Measurements from ENCODE around the gene CD22.
A peak's percentile ranks its signal among the peaks of the same experiment; 100 is the strongest.

The CD22 gene

DNA sequence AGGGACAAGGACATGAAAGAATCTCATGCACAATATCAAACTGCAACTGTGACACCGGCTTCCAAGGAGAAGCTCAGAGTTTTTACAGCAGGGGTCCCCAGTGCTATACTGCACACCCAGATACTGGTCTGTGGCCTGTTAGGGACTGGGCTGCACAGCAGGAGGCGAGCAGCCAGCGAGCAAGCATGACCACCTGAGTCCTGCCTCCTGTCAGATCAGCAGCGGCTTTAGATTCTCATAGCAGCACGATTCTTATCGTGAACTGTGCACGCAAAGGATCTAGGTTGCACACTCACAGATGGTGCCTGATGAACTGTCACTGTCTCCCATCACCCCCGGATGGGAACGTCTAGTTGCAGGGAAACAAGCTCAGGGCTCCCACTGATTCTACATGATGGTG, 13.1 kb upstream of the CD22 start:
- DNase-seq = no peak

DNA sequence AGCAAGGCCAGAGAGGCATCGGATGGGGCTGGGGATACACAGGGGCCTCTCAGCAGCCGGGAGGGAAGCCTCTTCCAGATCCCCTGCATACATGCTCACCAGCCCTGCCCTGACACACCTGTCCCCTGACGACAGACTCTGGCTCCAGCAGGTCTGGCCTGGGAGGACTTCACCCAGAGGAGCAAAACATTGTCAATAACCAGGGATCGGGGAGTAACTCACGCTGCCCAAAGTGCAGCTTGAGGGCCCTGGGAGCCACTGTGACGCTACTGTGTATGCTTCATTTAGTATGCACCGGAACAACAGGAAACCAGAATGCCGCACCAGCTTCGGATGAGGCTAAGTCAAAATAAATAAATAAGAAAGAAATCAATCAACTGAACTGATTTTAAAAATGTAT, 12.4 kb upstream of the CD22 start:
- DNase-seq = no peak

DNA sequence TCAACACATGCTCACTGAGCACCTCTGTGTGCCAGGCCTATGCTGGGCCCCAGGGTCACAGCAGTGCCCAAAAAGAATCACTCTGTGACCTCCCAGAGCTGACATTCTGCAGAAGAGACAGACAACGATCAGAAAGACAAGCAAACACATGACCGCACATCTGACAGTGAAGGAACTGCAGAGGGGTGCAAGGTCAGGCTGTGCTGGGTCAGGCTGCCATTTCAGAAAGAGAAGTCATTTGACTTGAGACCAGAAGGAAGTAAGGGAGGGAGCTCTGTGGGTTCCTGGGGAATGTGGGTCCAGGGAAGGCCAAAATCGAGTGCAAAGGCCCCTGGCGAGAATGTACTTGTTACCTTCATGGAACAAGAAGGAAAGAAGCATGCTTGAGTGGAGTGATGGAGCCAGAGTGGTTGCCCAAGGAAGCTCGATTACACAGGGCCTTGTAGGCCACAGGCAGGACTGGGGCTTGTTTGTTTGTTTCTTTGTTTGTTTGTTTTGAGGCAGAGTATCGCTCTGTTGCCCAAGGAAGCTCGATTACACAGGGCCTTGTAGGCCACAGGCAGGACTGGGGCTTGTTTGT, 11.4 kb upstream of the CD22 start:
- DNase-seq = no peak

DNA sequence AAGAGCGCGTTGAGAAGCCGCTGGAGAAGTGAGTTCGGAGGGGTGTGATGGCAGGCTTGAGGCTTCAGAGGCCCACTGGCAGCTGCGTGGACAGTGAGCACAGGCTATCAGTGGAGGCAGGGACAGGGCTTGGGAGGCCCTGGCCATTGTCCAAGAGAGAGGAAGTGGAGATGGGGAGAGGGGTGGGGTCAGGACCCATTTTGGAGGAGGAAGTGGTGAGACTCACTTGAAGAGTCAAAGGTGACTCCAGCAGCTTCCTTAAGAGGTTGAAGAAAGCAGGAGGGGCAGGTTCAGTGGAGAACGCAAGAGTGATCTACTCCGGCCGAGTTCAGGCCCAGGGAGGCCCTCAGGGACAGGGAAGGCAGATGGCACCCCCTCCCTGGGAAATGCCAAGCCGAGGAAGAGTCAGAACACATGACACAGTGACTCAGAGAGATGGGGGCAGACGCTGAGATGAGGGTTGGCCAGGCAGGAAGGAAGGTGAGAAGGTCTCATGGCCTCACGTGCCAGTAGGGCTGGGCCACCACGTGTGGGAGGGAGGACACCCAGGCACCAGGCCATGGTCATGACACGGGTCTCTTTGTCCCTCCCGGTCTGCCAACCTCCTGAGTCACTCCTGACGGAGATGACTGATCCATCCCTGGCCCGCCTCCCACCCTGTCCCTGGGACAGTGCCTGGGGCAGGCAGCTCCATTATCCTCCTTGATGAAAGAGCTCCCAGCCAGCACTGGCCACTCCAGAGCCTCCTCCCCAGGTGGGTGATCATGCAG, 10.1 kb upstream of the CD22 start:
- DNase-seq = no peak

DNA sequence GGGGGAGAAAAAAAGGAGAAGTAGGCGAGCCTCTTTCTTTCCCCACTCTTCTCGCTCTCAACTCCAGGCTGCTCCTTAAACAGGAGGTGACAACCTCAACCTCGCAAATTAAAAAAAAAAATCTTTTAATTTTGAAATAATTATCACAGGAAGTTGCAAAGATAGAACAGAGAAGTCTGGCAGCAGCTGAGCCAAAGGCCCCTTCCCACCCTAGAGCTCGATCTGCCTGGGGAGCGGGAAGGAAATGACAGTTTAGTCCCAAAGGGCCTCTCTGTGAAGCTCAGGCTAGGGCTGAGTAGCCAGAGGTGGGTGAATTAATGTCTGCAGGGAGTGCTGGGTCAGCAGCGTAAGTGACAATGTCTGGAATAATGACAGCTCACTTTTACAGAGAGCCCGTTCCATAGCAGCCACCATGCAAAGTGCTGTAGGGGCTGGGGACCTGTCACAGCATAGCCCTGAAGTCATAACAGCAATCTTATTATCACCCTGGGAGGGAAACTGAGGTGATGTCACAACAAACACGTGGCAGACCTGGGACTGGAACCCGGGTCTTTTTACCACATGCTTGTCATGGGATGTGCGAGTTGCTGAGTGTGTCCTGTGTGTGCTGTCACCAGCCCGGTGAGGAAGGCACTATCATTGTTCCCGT, 8.8 kb upstream of the CD22 start:
- no peak for DNase-seq

DNA sequence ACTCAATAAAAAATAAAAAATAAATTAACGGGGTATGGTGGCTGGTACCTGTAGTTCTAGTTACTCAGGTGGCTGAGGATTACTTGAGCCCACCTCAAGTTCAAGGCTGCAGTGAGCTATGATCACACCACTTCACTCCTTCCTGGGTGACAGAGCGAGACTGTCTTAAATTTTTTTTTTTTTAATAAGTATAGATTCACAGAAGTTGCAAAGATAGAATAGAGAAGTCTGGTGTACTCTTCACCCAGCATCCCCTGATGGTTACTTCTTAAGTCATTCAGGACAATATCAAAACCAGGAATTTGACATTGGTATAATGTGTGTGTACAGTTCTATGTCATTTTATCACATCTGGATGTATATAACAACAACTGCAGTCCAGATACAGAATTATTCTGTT, 7.7 kb upstream of the CD22 start:
- DNase-seq = no peak

DNA sequence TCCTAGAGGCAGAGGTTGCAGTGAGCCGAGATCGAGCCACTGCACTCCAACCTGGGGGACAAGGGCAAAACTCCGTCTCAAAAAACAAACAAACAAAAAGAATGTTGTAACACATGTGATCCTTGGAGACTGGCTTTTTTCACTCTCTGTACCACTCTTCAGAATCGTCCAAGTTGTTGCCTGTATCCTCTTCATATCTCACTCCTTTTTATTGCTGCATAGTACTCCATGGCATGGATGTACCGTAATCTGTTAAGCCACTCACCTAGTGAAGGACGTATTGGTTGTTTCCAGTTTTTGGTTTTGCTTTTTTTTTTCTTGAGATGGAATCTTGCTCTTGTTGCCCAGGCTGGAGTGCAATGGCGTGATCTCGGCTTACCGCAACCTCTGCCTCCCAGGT, 7.0 kb upstream of the CD22 start:
- no peak for DNase-seq

DNA sequence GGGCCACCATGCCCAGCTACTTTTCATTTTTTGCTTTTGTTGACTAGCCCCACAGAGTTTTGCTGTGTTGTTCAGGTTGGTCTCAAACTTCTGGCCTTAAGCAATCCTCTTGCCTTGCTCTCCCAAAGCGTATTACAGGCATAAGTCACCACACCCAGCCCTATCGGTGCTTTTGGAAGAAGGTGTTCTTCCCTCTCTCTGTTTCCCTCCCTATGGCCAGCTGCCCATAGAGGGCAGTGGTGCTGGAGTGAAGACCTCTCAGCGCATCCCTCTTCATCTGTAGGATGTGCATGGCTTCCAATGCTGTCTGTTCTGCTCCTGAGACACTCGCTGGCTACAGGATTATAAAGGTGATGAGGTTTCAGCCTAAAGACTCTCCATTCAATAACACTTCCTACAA, 1.3 kb upstream of the CD22 start:
- DNase-seq = no peak

DNA sequence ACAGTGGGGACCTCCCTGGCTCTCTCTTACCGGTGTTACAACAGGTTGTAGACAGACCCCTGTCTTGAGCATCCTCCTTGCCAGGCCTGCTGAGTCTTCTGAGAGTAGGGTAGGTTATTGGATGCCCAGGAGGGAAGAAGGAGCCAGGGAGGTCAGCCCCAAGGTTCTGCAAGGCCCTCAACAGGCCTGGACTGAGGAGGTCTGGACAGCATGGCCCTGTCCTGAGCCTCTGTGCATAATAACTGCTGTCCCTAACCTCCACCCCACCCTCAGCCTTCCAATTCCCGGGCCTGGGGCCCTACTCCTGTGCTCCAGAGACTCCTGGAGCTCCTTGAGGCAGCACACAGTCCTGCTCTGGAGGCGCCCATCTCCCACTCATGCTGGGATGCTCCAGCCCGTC, 336 bp downstream of the CD22 start:
- DNase-seq = no peak

DNA sequence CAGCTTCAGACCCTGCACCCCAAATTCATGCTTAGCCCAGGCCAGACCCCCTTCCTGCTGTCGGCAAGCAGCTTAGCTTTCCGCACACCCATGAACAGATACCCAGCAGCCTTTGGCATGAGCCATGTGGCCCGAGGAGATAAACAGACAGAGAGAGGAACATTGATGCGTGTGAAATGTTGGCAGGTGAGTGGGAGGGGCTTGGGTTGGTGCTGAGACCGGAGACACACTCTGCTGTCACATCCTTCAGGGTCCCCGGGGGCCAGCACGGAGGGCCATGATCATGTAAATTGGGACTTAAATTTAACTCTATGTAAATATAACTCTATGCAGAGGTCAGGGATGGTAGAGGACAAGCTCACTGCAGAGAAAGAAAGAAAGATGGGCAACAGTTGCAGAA, 1.5 kb downstream of the CD22 start:
- no peak for DNase-seq

DNA sequence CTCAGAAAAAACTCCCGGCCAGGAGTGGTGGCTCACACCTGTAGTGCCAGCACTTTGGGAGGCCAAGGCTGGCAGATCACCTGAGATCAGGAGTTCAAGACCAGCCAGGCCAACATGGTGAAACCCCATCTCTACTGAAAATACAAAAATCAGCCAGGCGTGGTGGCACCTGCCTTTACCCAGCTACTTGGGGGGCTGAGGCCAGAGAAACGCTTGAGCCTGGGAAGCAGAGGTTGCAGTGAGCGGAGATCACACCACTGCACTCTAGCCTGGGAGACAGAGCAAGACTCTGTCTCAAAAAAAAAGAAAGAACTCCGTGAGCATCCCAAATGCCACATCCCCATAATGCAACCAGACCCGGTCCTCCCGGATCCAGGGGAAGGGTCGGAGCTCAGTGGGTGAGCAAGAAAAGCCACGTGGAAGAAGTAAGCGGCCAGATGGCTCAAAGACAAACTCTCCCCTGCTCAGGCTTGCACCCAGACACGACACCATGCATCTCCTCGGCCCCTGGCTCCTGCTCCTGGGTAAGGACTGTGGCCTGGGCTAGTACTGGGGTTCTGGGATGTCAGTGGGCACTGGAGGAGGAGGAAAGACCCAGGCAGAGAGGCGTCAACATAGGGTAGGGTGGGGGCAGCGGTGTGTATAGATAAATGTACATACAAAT, 2.7 kb downstream of the CD22 start:
- DNase-seq = no peak

DNA sequence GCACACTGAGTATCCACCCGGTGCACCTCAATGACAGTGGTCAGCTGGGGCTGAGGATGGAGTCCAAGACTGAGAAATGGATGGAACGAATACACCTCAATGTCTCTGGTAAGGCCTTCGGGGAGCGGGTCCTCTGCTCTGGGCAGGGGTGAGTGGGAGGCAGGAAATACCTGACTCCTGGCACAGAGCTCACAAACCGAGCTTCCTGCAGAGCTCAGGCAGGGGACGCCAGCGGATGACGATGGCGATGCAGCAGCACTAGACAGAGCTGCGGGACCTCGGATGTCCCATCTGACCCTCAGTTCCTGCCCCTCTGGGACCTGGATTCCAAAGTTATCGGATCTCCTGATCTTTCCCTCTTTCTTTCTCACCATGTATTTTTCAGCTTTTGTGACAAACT, 3.8 kb downstream of the CD22 start:
- DNase-seq = peak; percentile 58

DNA sequence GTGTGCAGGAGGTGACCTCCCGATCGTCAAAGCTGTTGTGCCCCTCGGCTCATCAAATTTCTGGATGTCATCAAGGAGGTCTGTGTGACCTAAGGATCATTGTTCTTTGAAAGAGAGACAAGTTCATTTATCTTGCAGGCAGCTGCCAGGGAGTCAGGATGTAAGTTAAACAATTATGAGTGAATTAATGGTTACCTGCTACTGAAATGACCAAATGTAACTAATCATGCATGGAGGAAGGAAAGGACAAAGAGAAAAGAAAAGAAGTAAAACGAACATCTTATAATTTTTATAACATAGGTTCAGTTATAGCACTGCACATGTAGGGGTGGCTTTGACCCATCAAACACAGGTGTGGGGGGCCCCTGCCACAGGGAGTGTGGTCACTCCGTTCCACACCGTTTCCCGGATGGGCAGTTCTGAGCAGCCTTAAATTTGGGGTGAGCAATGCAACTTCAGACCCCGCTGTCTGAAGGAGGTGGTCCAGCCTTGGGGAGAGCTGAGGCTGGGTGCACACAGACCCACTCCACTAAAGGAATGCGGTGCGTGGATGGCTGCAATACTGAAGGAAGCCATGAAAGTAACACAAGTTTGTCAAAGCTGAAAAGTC, 5.3 kb downstream of the CD22 start:
- DNase-seq = no peak

DNA sequence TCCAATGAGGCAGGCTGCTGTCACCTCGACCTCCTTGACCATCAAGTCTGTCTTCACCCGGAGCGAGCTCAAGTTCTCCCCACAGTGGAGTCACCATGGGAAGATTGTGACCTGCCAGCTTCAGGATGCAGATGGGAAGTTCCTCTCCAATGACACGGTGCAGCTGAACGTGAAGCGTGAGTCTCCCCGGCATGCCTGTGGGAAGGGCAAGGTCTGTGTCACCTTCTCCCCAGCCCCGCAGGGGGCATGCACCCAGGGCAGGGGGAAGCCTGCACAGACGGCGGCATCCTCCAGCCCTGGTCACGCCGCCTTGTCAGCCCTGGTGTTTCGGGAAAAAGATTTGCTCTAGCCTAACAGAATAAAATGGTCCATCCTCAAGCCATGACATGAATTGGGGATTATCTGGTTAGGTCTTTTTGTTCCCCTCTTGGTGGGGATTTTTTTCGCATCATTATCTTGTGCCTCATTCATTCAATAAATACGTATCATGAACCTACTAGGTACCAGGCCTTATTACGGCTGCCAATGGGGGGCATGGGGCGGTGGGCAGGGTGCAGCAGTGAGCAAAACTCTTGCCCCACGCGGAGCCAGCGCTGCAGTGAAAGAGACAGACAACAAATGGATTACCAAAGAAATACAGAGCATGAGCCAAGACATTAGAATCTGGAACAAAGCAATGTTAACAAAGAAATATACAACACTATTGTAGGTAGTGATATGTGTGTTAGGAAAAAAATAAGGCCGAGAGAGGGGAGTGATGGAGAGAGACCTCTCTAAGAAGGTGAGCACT, 7.4 kb downstream of the CD22 start:
- no peak for DNase-seq

DNA sequence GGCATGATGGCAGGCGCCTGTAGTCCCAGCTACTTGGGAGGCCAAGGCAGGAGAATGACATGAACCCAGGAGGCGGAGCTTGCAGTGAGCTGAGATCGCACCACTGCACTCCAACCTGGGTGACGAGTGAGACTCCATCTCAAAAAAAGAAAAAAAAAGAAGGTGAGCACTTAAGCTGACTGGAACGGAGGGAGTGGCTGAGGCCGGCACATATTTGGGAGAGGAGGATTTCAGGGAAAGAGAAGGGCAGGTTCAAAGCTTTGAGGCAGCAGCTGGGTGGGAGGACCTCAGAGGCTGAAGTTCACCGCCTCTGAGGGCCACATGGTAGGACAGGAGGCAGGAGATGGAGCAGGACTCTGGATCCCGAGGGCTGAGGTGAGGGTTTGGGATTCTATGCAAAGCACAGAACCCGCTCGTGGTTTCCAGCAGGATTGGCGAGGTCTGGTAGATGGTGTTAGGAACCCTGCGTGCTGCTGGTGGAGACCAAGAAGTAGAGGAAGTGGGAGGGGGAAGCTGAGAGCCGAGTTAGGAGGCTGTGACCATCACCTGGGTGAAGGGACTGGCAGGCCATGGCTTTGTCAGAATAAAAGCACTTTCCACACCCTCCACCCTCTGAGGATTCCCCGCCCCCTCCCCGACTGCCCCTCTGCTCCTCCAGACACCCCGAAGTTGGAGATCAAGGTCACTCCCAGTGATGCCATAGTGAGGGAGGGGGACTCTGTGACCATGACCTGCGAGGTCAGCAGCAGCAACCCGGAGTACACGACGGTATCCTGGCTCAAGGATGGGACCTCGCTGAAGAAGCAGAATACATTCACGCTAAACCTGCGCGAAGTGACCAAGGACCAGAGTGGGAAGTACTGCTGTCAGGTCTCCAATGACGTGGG, 8.4 kb downstream of the CD22 start:
- no peak for DNase-seq

DNA sequence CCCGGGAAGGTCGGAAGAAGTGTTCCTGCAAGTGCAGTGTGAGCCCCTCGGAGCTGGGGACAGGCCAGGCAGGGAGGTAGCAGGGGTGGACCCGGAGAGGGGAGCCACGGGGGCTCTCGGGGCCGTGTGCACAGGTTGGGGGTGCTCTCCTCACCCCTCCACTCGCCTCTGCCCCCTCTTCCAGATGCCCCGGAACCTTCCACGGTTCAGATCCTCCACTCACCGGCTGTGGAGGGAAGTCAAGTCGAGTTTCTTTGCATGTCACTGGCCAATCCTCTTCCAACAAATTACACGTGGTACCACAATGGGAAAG, 9.0 kb downstream of the CD22 start:
- no peak for DNase-seq

DNA sequence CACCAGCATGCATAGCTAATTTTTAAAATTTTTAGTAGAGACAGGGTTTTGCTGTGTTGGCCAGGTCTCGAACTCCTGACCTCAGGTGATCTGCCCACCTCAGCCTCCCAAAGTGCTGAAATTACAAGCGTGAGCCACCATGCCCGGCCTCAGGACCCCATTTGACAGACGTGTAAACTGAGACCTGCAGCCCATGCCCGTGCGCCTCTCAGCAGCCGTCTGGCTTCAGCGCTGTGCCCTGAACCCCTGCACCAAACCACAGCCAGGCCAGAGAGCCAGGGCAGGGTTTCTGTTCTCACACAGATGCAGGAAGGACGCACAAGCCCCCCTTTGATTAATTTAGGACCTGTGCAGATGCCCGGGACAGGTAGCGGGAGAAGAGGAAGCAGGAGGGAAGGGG, 11.4 kb downstream of the CD22 start:
- DNase-seq = no peak

DNA sequence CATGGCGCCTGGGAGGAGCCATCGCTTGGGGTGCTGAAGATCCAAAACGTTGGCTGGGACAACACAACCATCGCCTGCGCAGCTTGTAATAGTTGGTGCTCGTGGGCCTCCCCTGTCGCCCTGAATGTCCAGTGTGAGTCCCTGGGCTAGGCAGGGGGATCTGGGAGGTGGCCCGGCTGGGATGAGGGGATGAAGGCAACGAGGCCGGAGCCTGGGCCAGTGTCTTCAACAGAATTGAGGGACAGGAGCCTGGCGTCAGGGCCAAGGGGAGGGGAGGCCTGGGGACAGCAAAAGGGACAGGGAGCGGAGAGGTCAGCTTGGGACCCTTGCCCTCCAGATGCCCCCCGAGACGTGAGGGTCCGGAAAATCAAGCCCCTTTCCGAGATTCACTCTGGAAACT, 12.0 kb downstream of the CD22 start:
- DNase-seq = no peak

DNA sequence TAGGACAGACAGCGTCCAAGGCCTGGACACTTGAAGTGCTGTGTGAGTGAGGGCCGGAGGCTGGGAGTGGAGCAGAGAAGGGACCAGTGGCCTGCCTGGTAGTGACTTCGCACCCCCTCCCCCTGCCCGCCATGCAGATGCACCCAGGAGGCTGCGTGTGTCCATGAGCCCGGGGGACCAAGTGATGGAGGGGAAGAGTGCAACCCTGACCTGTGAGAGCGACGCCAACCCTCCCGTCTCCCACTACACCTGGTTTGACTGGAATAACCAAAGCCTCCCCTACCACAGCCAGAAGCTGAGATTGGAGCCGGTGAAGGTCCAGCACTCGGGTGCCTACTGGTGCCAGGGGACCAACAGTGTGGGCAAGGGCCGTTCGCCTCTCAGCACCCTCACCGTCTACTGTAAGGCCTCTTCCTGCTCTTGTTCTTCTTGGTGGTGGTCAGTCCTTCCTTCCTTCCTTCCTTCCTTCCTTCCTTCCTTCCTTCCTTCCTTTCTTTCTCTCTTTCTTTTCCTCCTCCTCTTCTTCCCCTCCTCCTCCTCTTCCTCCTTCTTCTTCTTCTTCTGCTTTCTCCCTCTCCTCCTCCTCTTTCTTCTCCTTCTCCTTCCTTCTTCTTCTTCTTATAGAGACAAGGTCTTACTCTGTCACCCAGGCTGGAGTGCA, 12.7 kb downstream of the CD22 start:
- no peak for DNase-seq

DNA sequence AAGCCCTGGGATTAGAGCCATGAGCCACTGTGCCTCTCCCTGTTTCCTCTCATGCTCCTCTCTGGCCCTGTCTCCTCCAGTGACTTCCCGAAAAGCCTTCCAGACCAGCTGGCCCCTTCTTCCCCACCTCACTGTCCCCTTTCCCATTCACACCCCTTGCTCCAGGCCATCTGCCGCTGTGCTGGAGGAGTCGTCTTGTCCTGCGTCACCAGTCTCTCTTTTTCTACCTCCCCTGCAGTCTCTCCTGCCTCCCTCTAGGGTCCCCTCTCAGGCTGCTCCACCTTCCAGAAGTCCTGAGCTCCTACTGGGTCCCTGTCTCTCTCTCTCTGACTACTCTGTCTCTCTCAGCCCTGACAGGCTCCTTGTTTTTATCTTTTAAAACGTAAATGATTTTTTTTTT, 13.4 kb downstream of the CD22 start:
- DNase-seq = no peak

DNA sequence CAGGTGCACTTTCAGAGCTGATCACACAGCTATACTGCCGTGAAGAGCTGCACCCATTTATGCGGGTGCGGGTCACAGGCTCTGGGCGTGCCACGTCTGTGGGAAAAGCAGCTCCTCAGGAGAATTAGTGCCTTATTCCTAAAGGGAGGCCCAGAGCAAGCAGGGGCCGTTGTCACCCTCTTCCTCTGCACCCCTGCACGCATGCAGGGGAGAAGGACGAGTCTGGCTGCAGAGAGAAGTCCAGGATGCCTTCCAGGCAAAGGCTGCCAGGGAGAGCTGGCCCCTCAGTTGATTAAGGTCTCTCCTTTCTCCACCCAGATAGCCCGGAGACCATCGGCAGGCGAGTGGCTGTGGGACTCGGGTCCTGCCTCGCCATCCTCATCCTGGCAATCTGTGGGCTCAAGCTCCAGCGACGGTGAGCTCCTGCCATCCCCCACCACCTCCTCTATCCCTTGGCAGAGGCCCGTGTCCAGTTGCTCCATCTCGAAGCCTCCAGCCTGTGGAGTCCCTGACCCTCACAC, 15.6 kb downstream of the CD22 start:
- no peak for DNase-seq
